NCI-H1930 (cell line): ENCODE data around the gene RHOH.

Source experiments
- DNase-seq, 2 experiments: peaks; one replicate each; lab custom pipeline; 2025; lab: John Stamatoyannopoulos, UW

RHOH gene

GRCh38 chr4:40295572-40295971, 98.7 kb downstream of the RHOH start:
- DNase-seq = no peak
